Measurements from ENCODE around the gene SLC24A4.

- TF ChIP-seq, protein P1, sequence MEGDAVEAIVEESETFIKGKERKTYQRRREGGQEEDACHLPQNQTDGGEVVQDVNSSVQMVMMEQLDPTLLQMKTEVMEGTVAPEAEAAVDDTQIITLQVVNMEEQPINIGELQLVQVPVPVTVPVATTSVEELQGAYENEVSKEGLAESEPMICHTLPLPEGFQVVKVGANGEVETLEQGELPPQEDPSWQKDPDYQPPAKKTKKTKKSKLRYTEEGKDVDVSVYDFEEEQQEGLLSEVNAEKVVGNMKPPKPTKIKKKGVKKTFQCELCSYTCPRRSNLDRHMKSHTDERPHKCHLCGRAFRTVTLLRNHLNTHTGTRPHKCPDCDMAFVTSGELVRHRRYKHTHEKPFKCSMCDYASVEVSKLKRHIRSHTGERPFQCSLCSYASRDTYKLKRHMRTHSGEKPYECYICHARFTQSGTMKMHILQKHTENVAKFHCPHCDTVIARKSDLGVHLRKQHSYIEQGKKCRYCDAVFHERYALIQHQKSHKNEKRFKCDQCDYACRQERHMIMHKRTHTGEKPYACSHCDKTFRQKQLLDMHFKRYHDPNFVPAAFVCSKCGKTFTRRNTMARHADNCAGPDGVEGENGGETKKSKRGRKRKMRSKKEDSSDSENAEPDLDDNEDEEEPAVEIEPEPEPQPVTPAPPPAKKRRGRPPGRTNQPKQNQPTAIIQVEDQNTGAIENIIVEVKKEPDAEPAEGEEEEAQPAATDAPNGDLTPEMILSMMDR (IDR thresholded peaks at IDR 0.05), result no peak
- no peak for TF ChIP-seq POLR2A (IDR thresholded peaks at IDR 0.05)
These were observed 172.1 kb downstream of the SLC24A4 start for GRCh38 chr14:92495027-92495426.

All from vagina (tissue), 2 donors.